Measurements from ENCODE around the gene CNNM1.

CNNM1 gene

DNA sequence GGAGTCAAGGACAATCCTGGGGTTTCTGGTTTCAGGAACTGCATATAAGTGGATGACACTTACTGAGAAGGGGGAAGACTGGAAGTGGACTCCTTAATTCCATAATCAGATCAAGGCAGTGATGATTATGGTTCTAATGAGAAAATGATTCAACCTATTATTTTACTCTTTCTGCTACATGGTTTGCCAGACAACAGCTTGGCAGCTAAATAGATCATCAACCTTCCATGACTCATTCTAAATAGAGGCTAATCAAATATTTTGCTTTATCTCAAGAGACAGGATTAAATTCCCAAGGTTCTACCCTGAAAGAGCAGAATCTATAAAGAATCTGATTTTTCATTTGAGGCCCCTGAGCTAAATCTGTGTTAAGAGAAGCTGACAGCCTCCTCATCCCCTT is 46.3 kb downstream of the CNNM1 start:
- DNase-seq = no peak

DNA sequence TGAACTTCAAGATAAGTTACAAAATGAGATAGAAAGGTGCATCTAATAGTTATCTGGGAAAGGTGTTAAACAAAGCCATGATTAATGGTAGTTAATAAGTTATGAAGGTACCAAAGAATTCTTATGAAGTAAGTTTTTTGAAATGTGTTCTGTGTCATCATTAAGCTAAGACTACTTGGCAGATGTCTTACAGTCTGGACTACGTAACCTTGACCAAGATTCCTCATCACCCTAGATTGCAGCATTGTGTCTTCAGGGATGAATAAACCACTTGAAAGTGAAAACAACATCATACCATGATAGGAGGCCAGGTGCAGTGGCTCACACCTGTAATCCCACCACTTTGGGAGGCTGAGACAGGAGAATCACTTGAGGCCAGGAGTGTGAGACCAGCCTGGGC is 53.0 kb downstream of the CNNM1 start:
- DNase-seq = no peak

GRCh38 chr10:99387071-99387470 is 57.9 kb downstream of the CNNM1 start:
- DNase-seq = no peak

- no peak for DNase-seq
Measured at GRCh38 chr10:99387541-99387940, 58.4 kb downstream of the CNNM1 start.

DNA sequence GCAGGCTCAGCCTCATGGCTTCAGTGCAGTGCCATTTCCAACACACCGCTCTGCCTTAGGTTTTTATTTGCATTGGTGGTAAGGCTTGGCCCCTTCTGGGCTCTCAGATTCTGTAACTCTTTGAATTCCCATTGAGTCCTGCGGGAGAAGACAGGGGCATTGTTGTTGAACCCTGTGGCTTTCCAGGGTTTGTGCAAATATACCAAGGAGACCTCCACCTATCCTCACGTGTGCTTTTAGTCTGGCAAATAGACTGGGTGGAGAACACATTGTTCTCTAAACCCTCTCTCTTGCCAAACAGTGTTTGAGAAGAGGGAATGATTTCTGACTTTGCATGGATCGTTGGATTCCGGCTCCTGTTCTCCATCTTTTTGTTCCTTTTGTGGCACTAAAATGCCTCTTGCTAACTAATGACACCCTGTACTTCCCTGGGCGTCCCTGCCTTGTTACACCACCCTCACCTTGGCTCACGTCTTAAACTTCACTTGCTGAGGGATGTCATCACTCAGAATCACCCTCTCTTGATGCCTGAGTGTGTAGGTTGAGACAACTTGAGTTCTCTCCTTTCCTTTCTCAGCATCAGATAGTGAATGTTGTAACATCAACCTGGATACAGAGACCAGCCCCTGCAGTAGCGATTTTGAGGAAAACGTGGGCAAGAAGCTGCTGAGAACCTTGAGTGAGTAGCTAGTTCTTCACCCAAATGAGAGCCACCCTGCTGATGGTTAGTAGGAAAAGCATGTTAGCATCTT is 60.7 kb downstream of the CNNM1 start:
- DNase-seq = no peak

DNA sequence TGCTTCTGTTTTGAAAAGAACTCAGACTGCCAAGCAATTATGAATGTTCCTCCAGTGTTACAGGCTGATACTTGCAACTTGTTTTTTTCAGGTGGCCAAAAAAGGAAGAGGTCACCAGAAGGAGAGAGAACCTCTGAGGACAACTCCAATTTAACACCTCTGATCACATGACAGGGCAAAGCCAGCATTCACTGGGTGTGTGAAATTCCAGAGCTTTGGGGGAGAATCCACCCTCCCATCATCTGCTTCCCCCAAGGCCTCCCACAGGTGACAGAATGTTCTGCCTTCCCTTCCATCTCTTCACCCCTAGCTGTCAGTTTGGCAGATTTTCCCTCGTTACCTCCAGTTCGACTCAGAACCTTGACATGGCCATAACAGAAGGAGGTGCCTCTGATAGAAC is 62.2 kb downstream of the CNNM1 start:
- no peak for DNase-seq

GRCh38 chr10:99393036-99393435 is 63.9 kb downstream of the CNNM1 start:
- DNase-seq = no peak

DNA sequence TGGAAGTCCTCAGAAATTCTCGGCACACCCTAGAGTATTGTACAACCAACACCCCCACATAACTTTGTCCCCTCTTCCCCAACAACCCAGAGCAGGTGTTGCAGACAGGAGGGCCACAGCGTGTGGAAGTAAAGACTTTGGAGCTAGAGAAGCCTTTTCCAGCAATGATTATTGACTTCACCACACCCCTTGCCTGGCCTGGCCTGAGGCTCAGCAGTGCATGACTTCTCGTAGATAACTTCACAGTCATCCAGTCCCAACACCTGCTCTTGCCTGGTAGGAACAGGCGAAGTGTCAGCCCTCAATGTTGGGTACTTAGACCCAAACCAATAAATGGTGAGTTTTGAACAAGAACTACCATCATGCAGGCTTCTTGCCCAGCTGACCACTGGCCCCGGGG is 64.5 kb downstream of the CNNM1 start:
- no peak for DNase-seq

- DNase-seq = no peak
Measured at GRCh38 chr10:99394256-99394655, 65.1 kb downstream of the CNNM1 start.

- no peak for DNase-seq
Measured at GRCh38 chr10:99394761-99395386, 65.7 kb downstream of the CNNM1 start.

GRCh38 chr10:99395750-99396445 is 66.7 kb downstream of the CNNM1 start:
- DNase-seq = no peak

DNA sequence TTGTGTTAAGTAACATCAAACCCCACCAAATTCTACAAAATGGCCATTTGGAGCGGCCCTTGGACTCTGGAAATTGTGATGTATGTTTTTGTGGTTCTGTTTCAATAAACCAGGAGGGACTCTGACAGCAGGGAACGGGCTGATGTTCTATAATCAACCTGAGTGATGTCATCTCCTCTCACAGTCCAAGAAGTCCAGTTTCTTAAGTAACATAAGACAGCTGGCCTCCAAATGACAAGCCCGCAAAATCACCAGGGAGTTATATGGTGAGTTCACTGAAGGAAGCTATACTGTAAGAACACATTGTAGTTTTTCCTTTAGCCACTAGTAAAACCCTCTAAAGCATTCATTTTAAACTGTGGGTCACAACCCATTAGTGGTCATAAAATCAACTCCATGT is 67.3 kb downstream of the CNNM1 start:
- DNase-seq = no peak

DNA sequence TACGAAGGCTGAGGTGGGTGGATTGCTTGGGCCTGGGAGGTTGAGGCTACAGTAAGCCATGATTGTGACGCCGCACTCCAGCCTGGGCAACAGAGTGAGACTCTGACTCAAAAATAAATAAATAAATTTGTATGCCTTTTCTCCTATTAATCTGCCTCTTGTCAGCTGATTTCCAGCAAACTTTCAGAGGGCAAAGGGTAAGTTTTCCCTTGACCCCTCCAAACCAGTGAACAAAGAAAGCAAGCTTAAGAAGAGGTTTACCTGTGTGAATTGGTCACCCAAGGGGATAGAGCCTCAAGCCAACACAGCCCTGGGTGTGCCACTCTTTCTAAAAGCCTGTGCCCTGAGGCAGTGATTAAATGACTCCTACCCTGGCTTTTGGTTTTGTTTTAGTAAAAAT is 70.5 kb downstream of the CNNM1 start:
- no peak for DNase-seq

GRCh38 chr10:99403674-99404073 is 74.5 kb downstream of the CNNM1 start:
- DNase-seq = no peak

DNA sequence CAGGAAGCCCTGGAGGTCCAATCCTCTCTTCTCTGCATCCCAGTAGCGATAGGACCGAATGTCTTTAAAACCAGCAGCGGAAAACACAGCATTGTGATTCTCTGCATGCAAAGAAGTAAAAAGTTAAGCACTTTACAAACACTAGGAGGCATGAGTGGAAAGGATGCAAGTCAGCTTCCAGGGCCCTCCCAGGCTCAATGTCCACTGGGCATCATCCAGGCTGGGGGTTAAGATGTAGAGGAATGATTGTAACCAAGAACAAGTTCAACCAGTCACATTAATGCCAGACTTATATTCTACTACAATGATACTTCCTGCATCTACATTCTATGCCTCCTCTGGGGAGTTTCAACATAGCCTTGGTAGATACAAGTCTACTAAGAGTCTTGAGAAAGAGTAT is 77.0 kb downstream of the CNNM1 start:
- DNase-seq = no peak

GRCh38 chr10:99410146-99410545 is 81.0 kb downstream of the CNNM1 start:
- DNase-seq = no peak

GRCh38 chr10:99410876-99411275 is 81.7 kb downstream of the CNNM1 start:
- no peak for DNase-seq

DNA sequence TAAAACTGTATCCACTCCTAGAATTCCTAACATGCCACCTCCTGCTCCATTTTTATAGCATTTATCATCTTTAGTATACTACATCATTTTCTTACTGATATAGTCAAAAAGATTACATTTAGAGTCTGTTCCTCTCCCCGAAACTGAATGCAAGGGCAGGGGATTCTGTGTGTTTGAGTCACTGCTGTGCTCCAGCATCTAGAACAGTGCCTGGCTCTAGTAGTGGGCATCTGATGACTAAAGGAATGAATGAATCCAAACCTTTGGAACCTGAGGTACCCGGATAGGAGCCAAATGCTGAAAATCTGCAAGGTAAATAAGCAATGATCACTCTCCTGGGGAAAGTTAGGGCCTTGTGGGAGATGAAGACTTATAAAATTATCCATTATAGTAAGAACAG is 82.4 kb downstream of the CNNM1 start:
- DNase-seq = no peak

DNA sequence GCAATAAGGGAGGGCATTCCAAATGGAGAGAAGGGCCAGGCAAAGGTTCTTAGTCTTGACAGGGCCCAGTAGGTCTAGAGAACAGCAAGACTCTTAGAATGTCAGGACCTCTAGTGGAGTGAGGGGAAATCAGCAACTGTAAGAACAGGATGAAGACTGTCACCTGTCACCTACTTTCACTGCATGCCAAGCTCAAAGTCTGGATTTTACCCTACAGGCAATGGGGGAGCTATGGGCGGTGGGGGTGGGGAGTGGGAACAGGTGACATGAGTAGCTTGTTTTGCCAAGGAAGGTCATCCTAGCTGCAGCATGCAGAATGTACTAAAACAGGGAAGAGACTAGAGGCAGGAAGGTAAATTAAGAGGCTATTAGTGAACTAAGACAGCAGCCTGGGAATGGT is 82.9 kb downstream of the CNNM1 start:
- no peak for DNase-seq

DNA sequence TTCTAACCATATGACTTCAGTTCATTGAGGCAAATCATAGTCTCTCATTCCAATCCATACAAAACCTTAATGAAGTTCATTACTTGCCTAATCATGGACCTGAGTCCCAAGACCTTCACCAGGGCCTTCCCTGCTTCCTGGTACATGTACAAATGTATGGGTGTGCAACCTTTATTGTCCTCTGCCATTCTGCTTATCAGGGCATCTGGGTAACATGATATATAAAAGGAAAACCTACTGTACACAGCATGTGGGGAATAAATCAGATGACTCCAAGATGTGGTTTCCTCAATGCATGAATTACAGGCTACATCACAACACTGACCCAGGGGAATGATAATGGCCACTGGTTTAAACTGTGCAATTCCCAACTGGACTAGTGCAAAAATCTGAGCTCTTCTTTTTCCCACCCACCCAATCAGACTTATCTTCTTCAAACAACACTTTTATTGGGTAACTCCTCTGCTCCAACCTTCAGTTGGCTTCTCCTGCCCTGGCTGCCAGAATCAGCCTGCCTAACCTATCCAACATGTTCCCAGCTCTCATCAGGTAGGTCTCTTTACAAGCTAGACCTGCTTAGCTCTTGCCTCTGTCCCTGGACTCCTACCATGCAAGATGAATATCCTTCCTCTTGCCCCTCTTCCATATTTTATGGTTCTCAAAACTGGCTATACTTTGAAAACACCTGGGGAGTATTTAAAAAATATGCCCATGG is 89.9 kb downstream of the CNNM1 start:
- no peak for DNase-seq

DNA sequence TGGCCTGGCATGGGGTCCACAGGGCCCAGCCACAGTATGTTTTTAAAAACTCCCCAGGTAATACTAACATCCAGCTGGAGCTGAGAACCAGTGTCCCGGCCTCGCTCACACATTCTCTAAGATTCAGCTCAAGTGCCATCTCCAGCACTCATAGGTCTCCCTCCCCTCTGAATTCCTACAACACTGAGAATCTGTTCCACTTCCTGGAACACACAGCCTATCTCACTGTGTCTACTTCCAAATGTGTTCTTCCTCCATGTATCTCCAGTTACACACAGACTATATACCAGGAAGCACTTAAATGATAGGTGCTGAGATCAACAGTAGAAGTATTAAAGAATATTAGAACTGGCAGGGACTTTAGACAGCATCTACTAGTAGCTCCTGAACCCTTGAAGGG is 90.5 kb downstream of the CNNM1 start:
- no peak for DNase-seq

- DNase-seq = no peak
Measured at GRCh38 chr10:99421233-99421739, 92.1 kb downstream of the CNNM1 start.

DNA sequence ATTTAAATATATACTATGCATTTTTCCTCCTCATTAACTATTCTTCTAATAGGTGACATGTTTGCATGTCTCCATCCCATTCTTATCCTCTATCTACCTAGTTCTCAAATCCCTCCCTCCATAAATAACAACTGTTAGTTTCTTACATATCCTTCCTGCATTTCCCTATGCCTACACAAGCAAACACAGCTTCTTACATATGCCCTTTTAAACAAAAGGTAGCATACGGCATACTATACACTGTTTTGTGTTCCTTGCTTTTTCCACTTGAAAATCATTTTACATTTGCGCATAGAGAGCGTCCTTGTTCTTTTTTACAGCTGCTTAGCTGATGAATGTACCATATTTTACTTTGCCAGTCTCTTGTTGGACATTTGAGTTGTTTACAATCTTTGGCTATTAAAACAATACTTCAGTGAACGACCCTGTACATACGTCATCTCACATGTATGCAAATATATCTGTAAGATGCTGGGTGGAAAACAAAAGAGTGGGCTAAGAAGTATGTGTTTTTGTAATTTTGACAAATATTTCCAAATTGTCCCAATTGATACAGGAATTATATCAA is 93.5 kb downstream of the CNNM1 start:
- DNase-seq = no peak
